ENCODE data around the gene NBEAL2.

The NBEAL2 gene

DNA sequence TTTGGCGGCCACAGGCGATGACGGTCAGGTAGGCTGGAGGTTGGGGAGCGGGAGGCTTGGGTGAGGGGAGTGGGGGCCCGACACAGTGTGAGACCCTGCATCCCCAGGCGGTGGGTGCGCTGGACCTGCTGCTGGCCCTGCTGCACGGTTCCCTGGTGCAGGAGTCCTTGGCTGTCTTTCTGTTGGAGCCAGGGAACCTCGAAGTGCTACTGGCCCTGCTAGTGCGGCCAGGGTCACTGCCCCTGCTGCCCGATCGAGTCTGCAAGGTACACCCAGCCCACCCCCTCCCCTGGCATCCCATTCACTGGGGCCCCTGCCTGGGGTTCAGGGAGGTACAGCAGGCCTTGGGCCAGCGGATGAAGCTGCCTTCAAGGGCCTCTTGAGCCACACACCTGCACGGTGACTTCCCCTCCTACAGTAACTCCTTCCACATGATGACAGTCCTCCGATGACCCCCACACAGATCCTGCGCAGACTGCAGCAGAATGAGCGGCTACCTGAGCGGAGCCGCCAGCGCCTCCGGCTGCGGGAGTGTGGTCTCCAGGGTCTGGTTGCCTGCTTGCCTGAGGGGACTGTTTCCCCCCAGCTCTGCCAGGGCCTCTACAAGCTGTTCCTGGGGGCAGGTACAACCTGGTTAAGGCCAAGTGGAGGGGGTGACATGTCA, 19.5 kb downstream of the NBEAL2 start:
- no peak for DNase-seq (ENCODE audit: low read depth in 2 of 3, low spot score in 2 of 3)

GRCh38 chr3:46999516-47000197, 20.2 kb downstream of the NBEAL2 start:
- no peak for DNase-seq (ENCODE audit: low read depth in 2 of 3, low spot score in 2 of 3)

DNA sequence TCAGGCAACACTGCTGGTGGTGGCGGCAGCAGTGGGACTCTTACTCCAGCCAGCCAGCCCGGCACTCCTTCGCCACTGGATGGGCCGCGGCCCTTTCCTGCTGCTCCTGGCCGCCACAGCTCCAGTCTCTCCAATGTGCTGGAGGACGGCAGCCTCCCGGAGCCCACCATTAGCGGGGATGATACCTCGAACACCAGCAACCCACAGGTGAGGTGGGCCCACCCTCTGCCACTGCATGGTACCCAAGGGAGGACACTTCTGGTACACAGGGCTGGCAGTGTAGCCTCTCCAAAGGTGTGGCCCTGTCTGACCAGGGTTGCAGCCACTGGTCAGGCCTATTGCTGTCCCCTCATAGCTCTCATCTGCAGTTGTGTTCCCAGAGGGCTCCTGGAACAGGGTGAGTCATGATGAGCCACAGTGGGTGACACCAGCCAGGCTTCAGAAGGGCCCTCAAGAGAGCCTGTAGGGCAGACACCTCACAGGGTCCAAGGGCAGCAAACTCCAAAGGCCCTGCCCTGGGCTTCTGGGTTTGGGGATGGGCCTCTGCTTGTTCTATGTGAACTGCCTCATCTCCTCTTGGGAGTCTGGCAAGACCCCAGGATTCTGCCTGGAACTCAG, 20.8 kb downstream of the NBEAL2 start:
- DNase-seq (ENCODE audit: low read depth in 2 of 3, low spot score in 2 of 3) = no peak

GRCh38 chr3:47000922-47001730, 21.7 kb downstream of the NBEAL2 start:
- DNase-seq (ENCODE audit: low read depth in 2 of 3, low spot score in 2 of 3) = no peak

DNA sequence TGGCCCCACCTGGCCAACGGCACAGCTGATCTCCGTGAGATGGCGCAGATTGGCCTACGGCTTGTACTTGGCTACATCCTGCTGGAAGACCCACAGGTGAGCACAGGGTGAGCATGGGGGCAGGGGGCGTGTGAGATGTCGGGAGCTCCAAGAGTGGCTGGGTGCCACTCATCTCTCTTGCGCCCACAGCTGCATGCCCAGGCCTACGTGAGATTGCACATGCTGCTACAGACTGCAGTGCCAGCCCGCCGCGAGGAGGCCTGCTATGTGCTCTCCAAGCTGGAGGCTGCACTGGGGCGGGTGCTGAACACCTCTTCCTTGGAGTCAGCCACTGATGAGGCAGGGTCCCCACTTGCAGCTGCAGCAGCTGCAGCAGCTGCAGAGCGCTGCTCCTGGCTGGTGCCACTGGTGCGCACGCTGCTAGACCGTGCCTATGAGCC, 22.3 kb downstream of the NBEAL2 start:
- no peak for DNase-seq (ENCODE audit: low read depth in 2 of 3, low spot score in 2 of 3)

DNA sequence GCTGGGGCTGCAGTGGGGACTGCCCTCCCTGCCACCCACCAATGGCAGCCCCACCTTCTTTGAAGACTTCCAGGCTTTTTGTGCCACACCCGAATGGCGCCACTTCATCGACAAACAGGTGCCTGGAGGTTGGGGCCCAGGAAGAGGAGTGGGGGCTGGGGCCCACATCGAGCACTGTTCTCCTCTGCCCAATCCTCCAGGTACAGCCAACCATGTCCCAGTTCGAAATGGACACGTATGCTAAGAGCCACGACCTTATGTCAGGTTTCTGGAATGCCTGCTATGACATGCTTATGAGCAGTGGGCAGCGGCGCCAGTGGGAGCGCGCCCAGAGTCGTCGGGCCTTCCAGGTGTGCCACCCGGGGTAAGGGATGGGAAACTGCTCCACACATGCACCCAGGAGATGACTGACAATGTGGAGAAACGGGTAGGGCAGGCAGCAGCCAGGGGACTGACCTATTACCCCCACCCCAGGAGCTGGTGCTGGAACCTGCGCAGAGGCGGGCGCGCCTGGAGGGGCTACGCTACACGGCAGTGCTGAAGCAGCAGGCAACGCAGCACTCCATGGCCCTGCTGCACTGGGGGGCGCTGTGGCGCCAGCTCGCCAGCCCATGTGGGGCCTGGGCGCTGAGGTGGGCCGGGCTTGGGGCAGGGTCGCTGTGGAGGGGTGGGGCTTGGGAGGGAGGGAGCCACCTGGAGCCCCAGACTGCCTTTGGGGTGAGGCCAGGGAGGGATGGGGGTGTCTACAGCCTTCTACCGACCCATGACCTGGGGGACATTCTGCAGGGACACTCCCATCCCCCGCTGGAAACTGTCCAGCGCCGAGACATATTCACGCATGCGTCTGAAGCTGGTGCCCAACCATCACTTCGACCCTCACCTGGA, 22.9 kb downstream of the NBEAL2 start:
- no peak for DNase-seq (ENCODE audit: low read depth in 2 of 3, low spot score in 2 of 3)

GRCh38 chr3:47003056-47003410, 23.6 kb downstream of the NBEAL2 start:
- DNase-seq (ENCODE audit: low read depth in 2 of 3, low spot score in 2 of 3) = no peak

DNA sequence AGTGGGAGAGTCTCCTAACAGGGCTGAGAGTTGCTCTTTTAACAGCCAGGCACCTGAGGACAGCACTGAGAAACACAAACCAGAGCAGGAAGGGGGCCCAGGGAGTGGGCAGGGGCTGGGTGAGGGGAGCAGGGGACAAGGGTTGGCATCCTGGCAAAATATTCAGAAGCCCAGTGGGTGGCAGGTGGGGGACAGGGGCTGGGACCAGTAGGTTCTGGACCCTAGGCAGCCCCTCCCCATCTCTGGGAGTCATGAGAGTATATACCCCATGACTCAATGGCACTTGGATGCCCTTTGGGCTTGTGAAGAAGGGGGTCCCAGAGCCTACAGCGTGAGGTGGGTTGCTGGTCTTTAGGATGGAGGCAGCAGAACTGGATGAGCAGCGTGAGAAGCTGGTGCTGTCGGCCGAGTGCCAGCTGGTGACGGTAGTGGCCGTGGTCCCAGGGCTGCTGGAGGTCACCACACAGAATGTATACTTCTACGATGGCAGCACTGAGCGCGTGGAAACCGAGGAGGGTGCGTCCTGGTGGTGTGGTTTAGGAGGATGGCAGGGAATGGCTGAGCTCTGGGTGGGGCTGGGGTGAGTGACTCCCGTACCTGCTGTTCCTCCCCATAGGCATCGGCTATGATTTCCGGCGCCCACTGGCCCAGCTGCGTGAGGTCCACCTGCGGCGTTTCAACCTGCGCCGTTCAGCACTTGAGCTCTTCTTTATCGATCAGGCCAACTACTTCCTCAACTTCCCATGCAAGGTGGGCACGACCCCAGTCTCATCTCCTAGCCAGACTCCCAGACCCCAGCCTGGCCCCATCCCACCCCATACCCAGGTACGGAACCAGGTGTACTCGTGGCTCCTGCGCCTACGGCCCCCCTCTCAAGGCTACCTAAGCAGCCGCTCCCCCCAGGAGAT, 24.2 kb downstream of the NBEAL2 start:
- no peak for DNase-seq (ENCODE audit: low read depth in 2 of 3, low spot score in 2 of 3)

DNA sequence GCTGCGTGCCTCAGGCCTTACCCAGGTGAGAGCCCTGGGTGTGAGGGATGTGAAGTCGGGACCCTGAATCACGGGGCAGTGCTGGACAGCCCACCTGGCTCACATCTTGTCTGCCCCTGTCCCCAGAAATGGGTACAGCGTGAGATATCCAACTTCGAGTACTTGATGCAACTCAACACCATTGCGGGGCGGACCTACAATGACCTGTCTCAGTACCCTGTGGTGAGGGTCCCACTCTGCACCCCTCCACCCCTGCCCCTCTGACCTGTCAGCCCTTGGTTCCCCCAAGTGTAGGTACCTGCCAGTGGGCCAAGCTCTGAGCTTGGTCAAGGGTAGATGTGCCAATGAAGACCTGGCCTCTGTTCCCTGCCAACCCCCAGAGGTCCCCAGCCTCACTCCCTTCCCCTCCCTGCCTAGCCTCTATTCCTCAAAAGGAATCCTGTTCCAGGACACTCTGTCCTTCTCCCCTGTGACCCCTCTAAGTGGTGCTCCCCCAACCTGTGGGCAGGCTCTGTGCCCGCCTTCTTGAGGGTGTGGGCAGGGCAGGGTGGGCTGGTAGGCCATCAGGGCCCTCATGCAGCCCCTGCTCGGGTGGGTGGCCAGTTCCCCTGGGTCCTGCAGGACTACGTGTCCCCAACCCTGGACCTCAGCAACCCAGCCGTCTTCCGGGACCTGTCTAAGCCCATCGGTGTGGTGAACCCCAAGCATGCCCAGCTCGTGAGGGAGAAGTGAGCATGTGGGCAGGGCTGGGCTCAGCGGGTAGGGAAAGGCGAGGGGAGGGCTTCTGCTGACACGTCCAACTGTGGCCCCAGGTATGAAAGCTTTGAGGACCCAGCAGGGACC, 25.1 kb downstream of the NBEAL2 start:
- no peak for DNase-seq (ENCODE audit: low read depth in 2 of 3, low spot score in 2 of 3)

GRCh38 chr3:47005212-47006144, 26.0 kb downstream of the NBEAL2 start:
- no peak for DNase-seq (ENCODE audit: low read depth in 2 of 3, low spot score in 2 of 3)

GRCh38 chr3:47006145-47006651, 26.7 kb downstream of the NBEAL2 start:
- DNase-seq (ENCODE audit: low read depth in 2 of 3, low spot score in 2 of 3) = no peak

GRCh38 chr3:47007001-47007400, 27.5 kb downstream of the NBEAL2 start:
- DNase-seq (ENCODE audit: low read depth in 2 of 3, low spot score in 2 of 3) = no peak

DNA sequence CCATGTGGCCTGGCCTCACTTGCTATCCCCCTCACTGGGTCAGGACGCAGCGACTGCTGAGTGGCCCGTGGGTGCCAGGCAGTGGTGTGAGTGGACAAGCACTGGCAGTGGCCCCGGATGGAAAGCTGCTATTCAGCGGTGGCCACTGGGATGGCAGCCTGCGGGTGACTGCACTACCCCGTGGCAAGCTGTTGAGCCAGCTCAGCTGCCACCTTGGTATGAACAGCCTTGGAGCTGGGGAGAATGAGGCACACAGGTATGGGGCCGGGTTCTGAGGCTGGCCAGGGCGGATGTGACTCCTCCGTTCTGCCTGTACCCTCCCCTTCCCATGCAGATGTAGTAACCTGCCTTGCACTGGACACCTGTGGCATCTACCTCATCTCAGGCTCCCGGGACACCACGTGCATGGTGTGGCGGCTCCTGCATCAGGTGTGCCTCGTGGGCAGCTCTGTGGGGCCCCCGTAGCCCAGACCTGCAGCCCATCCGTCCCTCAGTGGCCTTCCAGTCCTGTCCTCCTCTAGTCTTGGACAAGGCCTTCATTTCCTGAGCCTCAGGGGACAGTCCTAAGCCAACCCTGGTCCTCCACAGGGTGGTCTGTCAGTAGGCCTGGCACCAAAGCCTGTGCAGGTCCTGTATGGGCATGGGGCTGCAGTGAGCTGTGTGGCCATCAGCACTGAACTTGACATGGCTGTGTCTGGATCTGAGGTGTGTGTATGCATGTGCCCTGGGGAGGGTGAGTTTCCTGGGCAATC, 28.2 kb downstream of the NBEAL2 start:
- DNase-seq (ENCODE audit: low read depth in 2 of 3, low spot score in 2 of 3) = no peak

GRCh38 chr3:47008234-47008796, 28.8 kb downstream of the NBEAL2 start:
- DNase-seq (ENCODE audit: low read depth in 2 of 3, low spot score in 2 of 3) = no peak

- no peak for DNase-seq (ENCODE audit: low read depth in 2 of 3, low spot score in 2 of 3)
These were observed 29.4 kb downstream of the NBEAL2 start for GRCh38 chr3:47008851-47009224.

Measured in activated CD8-positive, alpha-beta memory T cell treated with anti-CD3 and anti-CD28 coated beads for 48 hours (primary cell).